DND-41 (cell line): ENCODE data around the gene CSN3.
A peak's percentile ranks its signal among the peaks of the same experiment; 100 is the strongest.

Source experiments
- ATAC-seq: fragments of 200-7000 bp; cut with Tn5 transposase; 3 replicates; pipeline ENCODE4 v1.9.1; 2021; ENCODE audit warnings: low read depth; ENCODE audit not compliant: insufficient read depth
- DNase-seq: peaks from one replicate; pipeline ENCODE4 v3.0.0-alpha.2; 2020
- H2AFZ ChIP-seq: 2 replicates; pipeline ENCODE4 v1.6.0; 2012; ENCODE audit warnings: low read depth, low read length
- H3K27ac ChIP-seq: 2 replicates; pipeline ENCODE4 v1.5.1; 2012; ENCODE audit warnings: low read length, inconsistent platforms
- H3K27me3 ChIP-seq: fragments of 200-600 bp; sonication (generic); 2 replicates; pipeline ENCODE4 v1.6.0; 2012; ENCODE audit warnings: low read length, mild to moderate bottlenecking, inconsistent platforms; ENCODE audit not compliant: insufficient read depth, poor library complexity
- H3K36me3 ChIP-seq: 2 replicates; pipeline ENCODE4 v1.5.1; 2012; ENCODE audit warnings: low read length, inconsistent platforms; ENCODE audit not compliant: insufficient read depth
- H3K4me1 ChIP-seq: 2 replicates; pipeline ENCODE4 v1.5.1; 2012; ENCODE audit warnings: mild to moderate bottlenecking, low read length; ENCODE audit not compliant: insufficient read depth
- H3K4me2 ChIP-seq: 2 replicates; pipeline ENCODE4 v1.6.0; 2012; ENCODE audit warnings: mild to moderate bottlenecking, moderate library complexity, low read length, inconsistent platforms; ENCODE audit not compliant: insufficient read depth
- H3K4me3 ChIP-seq, 2 experiments: fragments of 200-600 bp in 1 of 2; shearing (Covaris generic) in 1 of 2; 2 replicates each; pipeline ENCODE4 v1.5.1; 2012 to 2016; ENCODE audit warnings: inconsistent platforms in 2 of 2, low read length in 2 of 2, mild to moderate bottlenecking in 2 of 2, low read depth in 1 of 2, moderate library complexity in 1 of 2
- H3K79me2 ChIP-seq: 2 replicates; pipeline ENCODE4 v1.6.0; 2012; ENCODE audit warnings: low read length, inconsistent platforms; ENCODE audit not compliant: insufficient read depth
- H3K9ac ChIP-seq: 2 replicates; pipeline ENCODE4 v1.6.0; 2012; ENCODE audit warnings: low read depth, mild to moderate bottlenecking, inconsistent platforms, low read length, moderate library complexity
- H3K9me3 ChIP-seq: 2 replicates; pipeline ENCODE4 v1.5.1; 2012; ENCODE audit warnings: low read length, moderate library complexity, mild to moderate bottlenecking, inconsistent platforms; ENCODE audit not compliant: insufficient read depth, severe bottlenecking
- H4K20me1 ChIP-seq: 2 replicates; pipeline ENCODE4 v1.6.0; 2012; ENCODE audit warnings: low read length; ENCODE audit not compliant: insufficient read depth
- EZH2 ChIP-seq: IDR thresholded peaks from 3 replicates; pipeline ENCODE4 v1.6.1; 2012; ENCODE audit warnings: borderline replicate concordance, low read depth, mild to moderate bottlenecking, moderate library complexity, low read length, inconsistent platforms; ENCODE audit not compliant: severe bottlenecking
- TF ChIP-seq, protein P1 (sequence below): IDR thresholded peaks from 2 replicates; pipeline ENCODE4 v1.5.1; 2012; ENCODE audit warnings: borderline replicate concordance, low read length, moderate library complexity, mild to moderate bottlenecking; ENCODE audit not compliant: poor library complexity, severe bottlenecking; ENCODE audit errors: extremely low read depth

CSN3 gene

GRCh38 chr4:70269674-70270073 is 27.3 kb downstream of the CSN3 start:
- no peak overlapping the region for H3K27ac ChIP-seq
- ATAC-seq: no peak
- TF ChIP-seq, protein P1, sequence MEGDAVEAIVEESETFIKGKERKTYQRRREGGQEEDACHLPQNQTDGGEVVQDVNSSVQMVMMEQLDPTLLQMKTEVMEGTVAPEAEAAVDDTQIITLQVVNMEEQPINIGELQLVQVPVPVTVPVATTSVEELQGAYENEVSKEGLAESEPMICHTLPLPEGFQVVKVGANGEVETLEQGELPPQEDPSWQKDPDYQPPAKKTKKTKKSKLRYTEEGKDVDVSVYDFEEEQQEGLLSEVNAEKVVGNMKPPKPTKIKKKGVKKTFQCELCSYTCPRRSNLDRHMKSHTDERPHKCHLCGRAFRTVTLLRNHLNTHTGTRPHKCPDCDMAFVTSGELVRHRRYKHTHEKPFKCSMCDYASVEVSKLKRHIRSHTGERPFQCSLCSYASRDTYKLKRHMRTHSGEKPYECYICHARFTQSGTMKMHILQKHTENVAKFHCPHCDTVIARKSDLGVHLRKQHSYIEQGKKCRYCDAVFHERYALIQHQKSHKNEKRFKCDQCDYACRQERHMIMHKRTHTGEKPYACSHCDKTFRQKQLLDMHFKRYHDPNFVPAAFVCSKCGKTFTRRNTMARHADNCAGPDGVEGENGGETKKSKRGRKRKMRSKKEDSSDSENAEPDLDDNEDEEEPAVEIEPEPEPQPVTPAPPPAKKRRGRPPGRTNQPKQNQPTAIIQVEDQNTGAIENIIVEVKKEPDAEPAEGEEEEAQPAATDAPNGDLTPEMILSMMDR: peak; percentile 34
- no peak for TF ChIP-seq EZH2
- no peaks in the 10 kb centered on the region for H3K27me3 ChIP-seq
- H3K4me3 ChIP-seq: no peak overlapping the region
- no peak for DNase-seq
- no peak overlapping the region for H3K4me2 ChIP-seq
- no peaks in the 10 kb centered on the region for H3K36me3 ChIP-seq
- H3K9me3 ChIP-seq: no peaks in the 10 kb centered on the region
- no peak overlapping the region for H3K9ac ChIP-seq
- no peaks in the 10 kb centered on the region for H3K4me1 ChIP-seq
- no peaks in the 10 kb centered on the region for H4K20me1 ChIP-seq
- no peaks in the 10 kb centered on the region for H3K79me2 ChIP-seq
- no peak overlapping the region for H2AFZ ChIP-seq

DNA sequence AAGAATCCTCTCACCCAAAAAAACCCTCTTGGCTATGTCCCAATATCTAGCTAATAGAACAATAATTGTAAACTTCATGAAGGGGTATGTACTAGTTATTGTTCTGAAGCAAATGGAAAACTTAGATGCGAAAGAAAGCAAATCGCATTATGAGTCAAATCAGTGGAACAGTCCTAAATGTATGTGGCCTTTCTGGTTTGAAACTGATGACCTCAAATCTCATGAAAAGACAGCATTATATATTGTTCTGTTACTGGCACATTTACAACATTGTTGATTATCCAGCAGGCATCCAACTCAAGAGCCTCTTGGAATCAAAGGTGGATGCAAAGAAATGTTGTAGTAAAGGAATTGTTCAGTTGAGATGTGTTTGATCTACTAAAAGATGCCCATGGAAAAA is 34.7 kb downstream of the CSN3 start:
- TF ChIP-seq, protein P1: no peak
- no peak for TF ChIP-seq EZH2
- DNase-seq (no peak), ATAC-seq (no peak)
- Histone ChIP-seq H4K20me1 (no peaks in the 10 kb centered on the region), H3K27me3 (no peaks in the 10 kb centered on the region), H3K27ac (no peak overlapping the region), H2AFZ (no peak overlapping the region), H3K36me3 (no peaks in the 10 kb centered on the region), H3K4me2 (no peak overlapping the region), H3K79me2 (no peaks in the 10 kb centered on the region), H3K4me1 (no peaks in the 10 kb centered on the region), H3K4me3 (no peak overlapping the region), H3K9me3 (no peaks in the 10 kb centered on the region), H3K9ac (no peak overlapping the region)

DNA sequence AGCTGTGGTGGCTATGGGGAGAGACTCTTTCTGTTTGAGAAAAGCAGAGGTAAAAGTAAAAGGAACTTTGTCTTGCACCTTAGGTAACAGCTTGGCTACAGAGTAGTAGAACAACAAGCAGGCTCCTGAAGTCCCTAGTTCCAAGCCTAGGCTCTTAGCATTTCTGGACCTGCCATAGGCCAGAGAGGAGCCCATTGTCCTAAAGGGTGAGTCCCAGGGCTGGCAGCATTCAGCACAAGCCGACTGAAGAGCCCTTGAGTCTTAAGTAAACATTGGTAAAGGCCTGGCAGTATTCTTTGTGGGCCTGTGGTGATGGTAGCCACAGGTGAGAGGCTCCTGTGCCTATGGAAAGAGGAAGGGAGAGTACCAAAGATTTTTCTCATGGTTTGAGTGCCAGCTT is 38.2 kb downstream of the CSN3 start:
- ATAC-seq (no peak), DNase-seq (no peak)
- Histone ChIP-seq H3K9me3 (no peaks in the 10 kb centered on the region), H2AFZ (no peak overlapping the region), H3K4me1 (no peaks in the 10 kb centered on the region), H3K4me2 (no peak overlapping the region), H3K9ac (no peak overlapping the region), H3K4me3 (no peak overlapping the region), H3K79me2 (no peaks in the 10 kb centered on the region), H4K20me1 (no peaks in the 10 kb centered on the region), H3K27ac (no peak overlapping the region), H3K27me3 (no peaks in the 10 kb centered on the region), H3K36me3 (no peaks in the 10 kb centered on the region)
- TF ChIP-seq EZH2: no peak
- TF ChIP-seq, protein P1: no peak

- Histone ChIP-seq H3K36me3 (no peaks in the 10 kb centered on the region), H2AFZ (no peak overlapping the region), H3K79me2 (no peaks in the 10 kb centered on the region), H4K20me1 (no peaks in the 10 kb centered on the region), H3K27ac (no peak overlapping the region), H3K4me2 (no peak overlapping the region), H3K9ac (no peak overlapping the region), H3K9me3 (no peaks in the 10 kb centered on the region), H3K4me1 (no peaks in the 10 kb centered on the region), H3K4me3 (no peak overlapping the region), H3K27me3 (no peaks in the 10 kb centered on the region)
- no peak for TF ChIP-seq EZH2
- TF ChIP-seq, protein P1: no peak
- no peak for DNase-seq
- no peak for ATAC-seq
Measured at GRCh38 chr4:70288651-70289050, 46.3 kb downstream of the CSN3 start.
